Measurements from ENCODE around the gene EPS8L2.

GRCh38 chr11:695538-696248 is 10.3 kb upstream of the EPS8L2 start, which contains the start of gene TMEM80:
- TF ChIP-seq CTCF (IDR thresholded peaks at IDR 0.05; ENCODE audit: insufficient read depth, low read depth, low read length) (no peak), EZH2 (IDR thresholded peaks at IDR 0.05; ENCODE audit: insufficient read depth, low read length) (no peak)

All from astrocyte (in vitro differentiated cells and primary cell).